HG02588 (cell line): Measurements from ENCODE around the gene SORL1-AS1.

Experiments
- ATAC-seq: cut with Tn5 transposase; IDR thresholded peaks from one replicate; pipeline ENCODE4 v1.9.1; 2021; ENCODE audit warnings: mild to moderate bottlenecking, moderate library complexity; ENCODE audit not compliant: unreplicated experiment

Gene SORL1-AS1

DNA sequence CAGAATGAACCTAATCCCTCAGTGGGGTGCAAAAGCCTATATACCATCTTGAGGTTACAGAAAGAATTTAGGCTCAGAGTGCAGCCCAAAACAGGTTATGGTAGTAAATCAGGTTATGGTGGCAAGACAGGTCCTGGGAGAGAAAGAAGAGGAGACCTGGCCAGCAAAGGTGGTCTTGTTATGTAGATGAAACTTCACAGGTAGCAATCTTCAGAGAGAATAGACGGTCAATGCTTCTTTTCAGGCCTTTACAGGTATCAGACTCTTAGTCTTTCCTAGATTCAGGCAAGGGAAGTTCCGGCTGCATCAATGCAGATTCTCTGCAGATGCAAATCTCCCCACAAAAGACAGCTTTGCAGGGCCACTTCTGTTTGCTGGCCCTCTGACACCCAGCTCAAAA, 46.5 kb downstream of the SORL1-AS1 start:
- no peak for ATAC-seq

DNA sequence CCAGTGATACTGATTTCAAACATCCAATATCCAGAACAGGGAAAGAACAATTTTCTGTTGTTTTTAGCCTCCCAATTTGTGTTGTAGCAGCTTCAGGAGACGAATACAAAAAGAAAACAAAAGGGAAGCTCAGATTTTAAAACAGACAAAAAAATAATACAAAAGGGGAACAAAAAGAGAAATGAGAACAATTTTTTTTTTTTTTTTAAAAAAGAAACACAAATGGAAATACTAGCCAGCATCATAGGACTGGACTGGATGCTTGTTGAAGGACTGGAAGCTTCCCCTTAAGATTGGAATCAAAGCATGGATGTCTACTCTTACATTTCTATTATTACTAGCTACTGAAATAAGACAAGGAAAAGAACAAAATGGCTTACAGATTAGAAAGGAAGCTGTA, 47.1 kb downstream of the SORL1-AS1 start:
- no peak for ATAC-seq

DNA sequence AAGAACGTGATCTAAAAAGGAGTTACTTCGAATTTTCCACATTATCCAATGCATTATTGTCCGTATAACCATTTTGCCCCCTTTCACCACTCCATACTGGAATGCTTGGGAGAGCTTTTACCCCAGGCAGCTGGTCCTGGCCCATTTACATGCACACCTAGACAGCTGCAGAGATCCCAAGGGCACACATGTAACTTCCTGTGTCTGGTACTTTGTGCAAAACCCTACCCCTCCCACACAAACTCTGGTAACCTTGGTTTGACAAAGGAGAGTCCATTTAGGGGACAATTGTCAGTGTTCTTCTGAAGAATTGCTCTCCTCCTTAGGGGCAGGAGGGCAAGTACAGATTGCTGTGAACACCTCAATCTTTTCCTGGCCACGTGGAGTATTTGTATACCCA, 58.0 kb downstream of the SORL1-AS1 start:
- no peak for ATAC-seq

DNA sequence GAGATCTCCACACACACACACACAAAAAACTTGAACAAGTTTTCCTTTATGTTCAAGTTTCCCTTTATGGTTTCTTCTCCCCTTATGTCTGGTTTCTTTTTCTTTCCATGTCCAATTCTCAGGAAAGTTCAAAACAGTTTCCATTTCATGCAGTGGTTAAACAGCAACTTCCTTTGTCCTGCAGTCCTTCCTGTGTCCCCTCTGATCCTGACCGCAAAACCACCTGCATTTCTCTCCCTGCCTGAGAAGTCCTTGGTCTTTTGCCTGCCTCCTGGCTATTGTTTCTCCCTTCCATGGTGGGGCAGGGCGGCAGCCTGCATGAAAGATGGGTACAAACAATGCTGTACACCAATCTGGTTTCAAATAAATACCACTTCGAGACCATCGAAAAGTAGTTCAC, 58.9 kb downstream of the SORL1-AS1 start:
- ATAC-seq = no peak

DNA sequence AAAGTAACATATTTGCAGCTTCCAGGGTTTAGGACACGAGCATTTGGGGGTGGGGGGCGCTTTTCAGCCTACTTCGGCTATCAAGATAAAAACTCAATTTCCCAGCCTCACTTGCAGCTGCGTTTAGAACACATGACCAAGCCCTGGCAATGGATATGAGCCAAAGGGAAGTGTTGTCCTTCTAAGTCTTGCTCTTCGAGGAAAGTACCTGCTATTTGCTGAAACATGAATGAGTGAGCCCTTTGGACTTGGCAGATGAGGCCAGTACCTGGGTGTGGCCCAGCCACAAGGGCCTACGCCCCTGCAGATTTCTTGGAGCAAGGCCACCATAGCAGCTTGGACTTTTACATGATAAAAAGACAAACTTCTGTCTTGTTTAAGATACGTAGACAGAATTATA, 60.9 kb downstream of the SORL1-AS1 start:
- no peak for ATAC-seq

DNA sequence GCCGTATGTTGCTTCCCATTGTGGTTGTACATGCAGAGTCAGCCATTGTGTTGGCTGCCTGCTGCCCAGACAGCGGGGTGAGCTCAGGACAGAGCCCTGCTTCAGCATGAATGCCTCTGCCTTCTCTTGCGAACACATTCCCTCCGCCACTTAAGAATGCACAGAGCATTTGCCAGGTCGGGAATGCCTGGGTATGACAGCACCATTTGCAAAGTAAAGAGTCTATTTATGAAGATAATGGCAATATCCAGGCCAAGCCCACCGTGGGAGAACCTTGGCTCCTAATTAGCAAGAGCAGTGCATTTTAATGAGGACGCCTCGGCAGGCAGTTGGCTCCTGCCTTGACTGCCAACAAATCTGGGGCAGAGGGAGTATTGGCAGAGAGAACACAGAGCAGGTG, 63.1 kb downstream of the SORL1-AS1 start:
- ATAC-seq = no peak
